ENCODE data around the gene MYH9. TPM values are rescaled to one million over a fixed set of nuclear protein-coding genes. Genes with fewer than 3 reads are reported as not detected.

MYH9 gene
- total RNA-seq, 1 experiment from 2014 or later: 653 TPM

DNA sequence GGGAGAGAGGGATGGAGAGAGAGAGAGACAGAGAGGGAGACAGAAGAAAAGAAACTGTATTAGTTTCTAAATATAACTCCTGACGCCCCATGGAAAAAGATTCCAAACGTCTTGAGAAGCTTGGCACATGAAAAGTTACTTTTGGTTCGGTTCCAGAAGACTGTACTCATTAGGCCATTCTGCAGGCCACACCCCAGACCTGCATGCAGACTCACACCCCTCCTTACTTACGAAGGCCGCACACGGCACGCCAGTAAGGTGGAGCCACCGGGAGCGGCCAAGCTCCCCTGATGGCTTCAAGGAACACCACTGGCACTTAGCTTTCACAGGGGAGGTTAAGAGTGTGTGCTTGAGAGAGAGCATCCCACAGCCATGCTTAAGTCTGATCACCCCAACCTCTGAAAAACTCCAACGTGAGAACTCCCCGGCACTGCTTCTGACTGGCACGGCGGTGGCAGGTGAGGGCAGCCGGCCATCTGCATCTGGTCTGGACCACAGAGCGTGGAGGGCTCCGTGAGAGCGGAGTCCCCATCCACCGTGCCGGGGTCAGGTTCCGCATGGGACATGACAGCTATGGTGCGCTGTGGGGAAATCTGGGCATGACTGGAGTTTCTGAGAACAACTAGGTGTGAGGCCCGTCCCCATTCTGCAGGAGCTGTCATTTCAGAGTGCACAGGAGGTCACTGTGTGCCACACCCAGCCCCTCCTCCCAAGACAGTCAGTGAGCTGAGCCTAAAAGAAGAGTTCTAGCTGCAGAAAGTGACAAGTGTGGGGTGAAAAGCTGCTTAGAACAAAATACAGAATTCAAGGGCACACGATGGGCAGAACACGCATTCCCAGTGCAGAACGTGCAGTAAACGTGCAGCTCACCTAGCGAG lies 62.4 kb downstream of the MYH9 start:
- Mint-ChIP-seq H3K9me3 (ENCODE audit: unreplicated experiment) (no peaks in the 10 kb centered on the region), H3K27ac (ENCODE audit: low read depth, unreplicated experiment) (peak overlapping the region; percentile 68), H3K36me3 (ENCODE audit: insufficient read depth, unreplicated experiment) (peaks cover 94% of the 10 kb centered on the region), H3K27me3 (ENCODE audit: insufficient read depth, unreplicated experiment) (no peaks in the 10 kb centered on the region), H3K4me3 (ENCODE audit: unreplicated experiment) (peak overlapping the region; percentile 26), H3K4me1 (ENCODE audit: insufficient read depth, unreplicated experiment) (peaks cover 51% of the 10 kb centered on the region)
- CTCF ChIA-PET: interaction anchor here (0.6 to 5.7 kb wide), 10 partner anchors 25 to 164 kb away, joined by 3 to 62 read pairs (median 6); no protein-coding TSS in a partner anchor
- POLR2A ChIA-PET: interaction anchor here (0.6 to 7.1 kb wide), 23 partner anchors 8 to 355 kb away, joined by 3 to 111 read pairs (median 5); partner anchors contain the start of genes MYH9 and TXN2
- intact Hi-C loops (cut with micrococcal nuclease): loop anchor here (2.0 kb wide), 1 partner anchor 145 kb away; no protein-coding TSS in a partner anchor
- TF ChIP-seq, protein P1, sequence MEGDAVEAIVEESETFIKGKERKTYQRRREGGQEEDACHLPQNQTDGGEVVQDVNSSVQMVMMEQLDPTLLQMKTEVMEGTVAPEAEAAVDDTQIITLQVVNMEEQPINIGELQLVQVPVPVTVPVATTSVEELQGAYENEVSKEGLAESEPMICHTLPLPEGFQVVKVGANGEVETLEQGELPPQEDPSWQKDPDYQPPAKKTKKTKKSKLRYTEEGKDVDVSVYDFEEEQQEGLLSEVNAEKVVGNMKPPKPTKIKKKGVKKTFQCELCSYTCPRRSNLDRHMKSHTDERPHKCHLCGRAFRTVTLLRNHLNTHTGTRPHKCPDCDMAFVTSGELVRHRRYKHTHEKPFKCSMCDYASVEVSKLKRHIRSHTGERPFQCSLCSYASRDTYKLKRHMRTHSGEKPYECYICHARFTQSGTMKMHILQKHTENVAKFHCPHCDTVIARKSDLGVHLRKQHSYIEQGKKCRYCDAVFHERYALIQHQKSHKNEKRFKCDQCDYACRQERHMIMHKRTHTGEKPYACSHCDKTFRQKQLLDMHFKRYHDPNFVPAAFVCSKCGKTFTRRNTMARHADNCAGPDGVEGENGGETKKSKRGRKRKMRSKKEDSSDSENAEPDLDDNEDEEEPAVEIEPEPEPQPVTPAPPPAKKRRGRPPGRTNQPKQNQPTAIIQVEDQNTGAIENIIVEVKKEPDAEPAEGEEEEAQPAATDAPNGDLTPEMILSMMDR (IDR thresholded peaks at IDR 0.05; ENCODE audit: unreplicated experiment): no peak
- BruUV-seq (replicated peaks): no TSS peak
- peak; percentile 98 for DNase-seq (ENCODE audit: unreplicated experiment)

DNA sequence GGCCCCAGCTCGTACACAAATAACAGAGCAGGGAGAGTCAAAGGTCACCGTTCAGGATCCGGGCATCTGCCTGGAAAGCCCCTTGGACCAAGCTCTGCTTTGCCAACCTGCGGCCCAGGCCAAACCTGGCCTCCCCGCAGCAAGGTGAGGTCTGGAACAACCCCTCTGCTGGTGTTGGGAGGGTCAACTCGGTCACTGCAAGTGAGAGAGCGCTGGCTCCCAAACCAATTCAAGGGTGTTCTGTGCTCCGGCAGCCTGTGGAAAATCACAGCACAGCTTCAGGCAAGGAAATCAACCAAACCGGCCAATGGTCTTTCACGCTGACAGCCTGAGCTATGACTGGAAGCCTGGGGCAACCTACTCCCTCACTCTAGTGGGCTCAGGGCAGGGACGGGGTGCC lies 63.4 kb downstream of the MYH9 start:
- Mint-ChIP-seq H3K4me3 (ENCODE audit: unreplicated experiment) (peak overlapping the region; percentile 26), H3K9me3 (ENCODE audit: unreplicated experiment) (no peaks in the 10 kb centered on the region), H3K4me1 (ENCODE audit: insufficient read depth, unreplicated experiment) (peaks cover 41% of the 10 kb centered on the region), H3K36me3 (ENCODE audit: insufficient read depth, unreplicated experiment) (peaks cover 94% of the 10 kb centered on the region), H3K27me3 (ENCODE audit: insufficient read depth, unreplicated experiment) (no peaks in the 10 kb centered on the region), H3K27ac (ENCODE audit: low read depth, unreplicated experiment) (peak overlapping the region; percentile 68)
- intact Hi-C loops (cut with micrococcal nuclease): loop anchor here (2.0 kb wide), 1 partner anchor 146 kb away; no protein-coding TSS in a partner anchor
- ChIA-PET CTCF (interaction anchor here (0.6 to 5.7 kb wide), 8 partner anchors 9 to 165 kb away, joined by 3 to 62 read pairs (median 6); no protein-coding TSS in a partner anchor), POLR2A (interaction anchor here (0.6 to 7.1 kb wide), 19 partner anchors 9 to 354 kb away, joined by 3 to 111 read pairs (median 6); partner anchors contain the start of genes MYH9 and TXN2)
- DNase-seq (ENCODE audit: unreplicated experiment): no peak
- TF ChIP-seq, protein P1 (IDR thresholded peaks at IDR 0.05; ENCODE audit: unreplicated experiment): no peak
- BruUV-seq (replicated peaks): no TSS peak

DNA sequence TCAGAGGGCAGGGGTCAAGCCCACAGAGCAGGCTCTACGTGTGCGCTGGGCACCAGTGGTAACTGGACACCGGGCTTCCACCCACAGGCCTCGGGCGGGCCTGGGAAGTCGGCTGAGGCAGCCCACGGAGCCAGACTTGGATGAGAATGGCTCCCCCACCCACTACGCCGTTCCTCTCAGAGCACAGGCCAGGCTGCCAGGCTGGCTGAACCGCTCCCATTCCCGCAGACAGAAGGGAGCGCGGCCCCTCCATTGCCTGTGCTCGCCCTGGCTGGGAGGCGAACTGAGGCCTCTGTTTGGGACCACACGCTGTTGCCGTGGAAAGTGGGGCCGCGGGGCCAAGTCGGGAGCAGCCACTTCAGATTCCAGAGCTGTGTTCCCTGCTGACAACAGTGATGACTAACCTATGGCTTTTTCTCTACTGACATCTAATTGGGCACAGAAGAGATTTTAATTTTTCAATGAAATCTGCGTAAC lies 63.9 kb downstream of the MYH9 start:
- intact Hi-C loops (cut with micrococcal nuclease): loop anchor here (2.0 kb wide), 1 partner anchor 147 kb away; no protein-coding TSS in a partner anchor
- no peak for DNase-seq (ENCODE audit: unreplicated experiment)
- H3K27ac Mint-ChIP-seq (ENCODE audit: low read depth, unreplicated experiment): no peak overlapping the region
- H3K4me3 Mint-ChIP-seq (ENCODE audit: unreplicated experiment): no peak overlapping the region
- TF ChIP-seq, protein P1 (IDR thresholded peaks at IDR 0.05; ENCODE audit: unreplicated experiment): no peak
- no TSS peak for BruUV-seq (replicated peaks)
- H3K4me1 Mint-ChIP-seq (ENCODE audit: insufficient read depth, unreplicated experiment): peaks cover 36% of the 10 kb centered on the region
- no peaks in the 10 kb centered on the region for H3K9me3 Mint-ChIP-seq (ENCODE audit: unreplicated experiment)
- H3K36me3 Mint-ChIP-seq (ENCODE audit: insufficient read depth, unreplicated experiment): peaks cover 94% of the 10 kb centered on the region
- no peaks in the 10 kb centered on the region for H3K27me3 Mint-ChIP-seq (ENCODE audit: insufficient read depth, unreplicated experiment)
- POLR2A ChIA-PET: interaction anchor here (1.4 to 7.1 kb wide), 8 partner anchors 9 to 158 kb away, joined by 4 to 111 read pairs (median 10); partner anchors contain the start of genes MYH9 and TXN2
- CTCF ChIA-PET: interaction anchor here (0.6 to 5.7 kb wide), 5 partner anchors 9 to 147 kb away, joined by 4 to 62 read pairs (median 6); no protein-coding TSS in a partner anchor

Data from MCF 10A (cell line).